Measurements from ENCODE around the gene CACNG3. TPM values are rescaled to one million over a fixed set of nuclear protein-coding genes. Genes with fewer than 3 reads are reported as not detected.

The CACNG3 gene
- total RNA-seq, 1 donor from 2014 or later, result not detected

- Histone ChIP-seq H3K4me3 (no peak overlapping the region), H3K9me3 (no peaks in the 10 kb centered on the region), H3K4me1 (no peaks in the 10 kb centered on the region), H3K36me3 (no peaks in the 10 kb centered on the region), H3K27me3 (no peaks in the 10 kb centered on the region), H3K27ac (no peak overlapping the region)
- DNase-seq (no peak), ATAC-seq (no peak)
- intact Hi-C loops (cut with DNase I), result no loop called here
- TF ChIP-seq CTCF (IDR thresholded peaks at IDR 0.05), result no peak
Measured at GRCh38 chr16:24396350-24397271, 140.5 kb downstream of the CACNG3 start.

GRCh38 chr16:24409045-24409444 lies 152.9 kb downstream of the CACNG3 start:
- DNase-seq, result no peak
- H3K36me3 ChIP-seq, result no peaks in the 10 kb centered on the region
- no peaks in the 10 kb centered on the region for H3K27me3 ChIP-seq
- no peak for TF ChIP-seq CTCF (IDR thresholded peaks at IDR 0.05)
- intact Hi-C loops (cut with DNase I), result no loop called here
- H3K27ac ChIP-seq, result no peak overlapping the region
- ATAC-seq, result no peak
- H3K4me3 ChIP-seq, result no peak overlapping the region
- H3K4me1 ChIP-seq, result no peaks in the 10 kb centered on the region
- H3K9me3 ChIP-seq, result no peaks in the 10 kb centered on the region
